Activated B cell treated with CpG ODN at 0.5 μM for 24 hours (primary cell): Measurements from ENCODE around the gene PALB2. TPM values are rescaled to one million over a fixed set of nuclear protein-coding genes. Genes with fewer than 3 reads are reported as not detected.
A peak's percentile ranks its signal among the peaks of the same experiment; 100 is the strongest.

Experiments used
- ATAC-seq: fragments of 200-7000 bp; cut with Tn5 transposase; one replicate; pipeline ENCODE4 v1.10.0; 2021; ENCODE audit warnings: low read depth, mild to moderate bottlenecking, moderate library complexity
- CTCF ChIA-PET: fragments of 350-600 bp; sonication (Branson Sonifier 250); formaldehyde crosslinking; loops from one replicate; lab custom pipeline; 2021; ENCODE audit warnings: antibody characterized with exemption; lab: Charles Lee
- POLR2A ChIA-PET: fragments of 350-600 bp; sonication (Branson Sonifier 250); formaldehyde crosslinking; loops from one replicate; lab custom pipeline; 2021; ENCODE audit warnings: antibody characterized with exemption; lab: Charles Lee
- DNase-seq: peaks from one replicate; pipeline ENCODE4 v3.0.0; 2022
- H3K27ac Mint-ChIP-seq: one replicate; pipeline ENCODE4 v1.8.0; 2020; ENCODE audit warnings: mixed read lengths
- H3K27me3 Mint-ChIP-seq: one replicate; pipeline ENCODE4 v1.8.0; 2021; ENCODE audit warnings: mixed read lengths
- H3K36me3 Mint-ChIP-seq: one replicate; pipeline ENCODE4 v1.8.0; 2021; ENCODE audit warnings: low read depth, mixed read lengths
- H3K4me1 Mint-ChIP-seq: one replicate; pipeline ENCODE4 v1.8.0; 2021; ENCODE audit warnings: mixed read lengths
- H3K4me3 Mint-ChIP-seq: one replicate; pipeline ENCODE4 v1.8.0; 2020; ENCODE audit warnings: mild to moderate bottlenecking, mixed read lengths
- H3K9me3 Mint-ChIP-seq: one replicate; pipeline ENCODE4 v1.8.0; 2020; ENCODE audit warnings: mixed read lengths
- intact Hi-C: fragments of 100-400 bp; cut with micrococcal nuclease; formaldehyde crosslinking; loops from one replicate; pipeline ENCODE4 v1.15.1; 2024
- total RNA-seq: library from RNA; stranded (reverse); gene quantifications from 2 replicates; pipeline ENCODE4 v1.2.3, GENCODE V29; 2022
- TF ChIP-seq, protein P1 (sequence below): fragments of 200-600 bp; IDR thresholded peaks from one replicate; pipeline ENCODE4 v1.8.0; 2022; ENCODE audit warnings: antibody characterized with exemption, mild to moderate bottlenecking

Gene PALB2
- total RNA-seq, 1 donor from 2014 or later: 19.8 TPM

DNA sequence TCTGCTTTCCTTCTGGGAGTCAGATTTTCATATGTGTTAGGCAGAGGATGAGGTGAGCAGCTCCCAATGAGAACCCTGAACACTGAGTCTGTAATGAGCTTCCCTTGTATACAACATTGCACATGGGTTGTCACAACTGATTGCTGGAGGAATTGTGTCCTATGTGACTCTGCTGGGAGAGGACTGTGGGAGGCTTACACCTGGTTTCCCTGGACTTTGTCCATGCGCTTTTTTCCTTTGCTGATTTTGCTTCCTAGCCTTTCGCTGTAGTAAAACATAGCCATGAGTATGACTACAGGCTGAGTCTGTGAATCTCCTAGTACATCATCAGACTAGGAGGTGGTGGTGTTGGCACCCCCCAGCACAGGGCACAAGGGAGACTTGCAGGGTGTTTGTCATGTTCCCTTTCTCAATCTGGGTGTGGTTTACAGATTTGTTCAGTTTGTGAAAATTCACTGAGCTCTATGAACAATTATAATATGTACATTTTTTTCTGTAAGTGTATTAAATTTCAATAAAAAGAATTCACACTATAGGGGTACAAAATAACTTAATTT lies 35.9 kb upstream of the PALB2 start:
- Mint-ChIP-seq H3K9me3 (no peaks in the 10 kb centered on the region), H3K4me1 (peaks cover 17% of the 10 kb centered on the region), H3K4me3 (peak overlapping the region; percentile 85), H3K27ac (no peak overlapping the region), H3K27me3 (no peaks in the 10 kb centered on the region), H3K36me3 (peaks cover 21% of the 10 kb centered on the region)
- POLR2A ChIA-PET: no interaction called here
- no peak for ATAC-seq
- intact Hi-C loops: no loop called here
- DNase-seq: no peak
- CTCF ChIA-PET: interaction anchor here (1.1 to 2.0 kb wide), 3 partner anchors 51 to 828 kb away, joined by 3 to 7 read pairs (median 4); no protein-coding TSS in a partner anchor
- TF ChIP-seq, protein P1, sequence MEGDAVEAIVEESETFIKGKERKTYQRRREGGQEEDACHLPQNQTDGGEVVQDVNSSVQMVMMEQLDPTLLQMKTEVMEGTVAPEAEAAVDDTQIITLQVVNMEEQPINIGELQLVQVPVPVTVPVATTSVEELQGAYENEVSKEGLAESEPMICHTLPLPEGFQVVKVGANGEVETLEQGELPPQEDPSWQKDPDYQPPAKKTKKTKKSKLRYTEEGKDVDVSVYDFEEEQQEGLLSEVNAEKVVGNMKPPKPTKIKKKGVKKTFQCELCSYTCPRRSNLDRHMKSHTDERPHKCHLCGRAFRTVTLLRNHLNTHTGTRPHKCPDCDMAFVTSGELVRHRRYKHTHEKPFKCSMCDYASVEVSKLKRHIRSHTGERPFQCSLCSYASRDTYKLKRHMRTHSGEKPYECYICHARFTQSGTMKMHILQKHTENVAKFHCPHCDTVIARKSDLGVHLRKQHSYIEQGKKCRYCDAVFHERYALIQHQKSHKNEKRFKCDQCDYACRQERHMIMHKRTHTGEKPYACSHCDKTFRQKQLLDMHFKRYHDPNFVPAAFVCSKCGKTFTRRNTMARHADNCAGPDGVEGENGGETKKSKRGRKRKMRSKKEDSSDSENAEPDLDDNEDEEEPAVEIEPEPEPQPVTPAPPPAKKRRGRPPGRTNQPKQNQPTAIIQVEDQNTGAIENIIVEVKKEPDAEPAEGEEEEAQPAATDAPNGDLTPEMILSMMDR: no peak

GRCh38 chr16:23673971-23674614 lies 33.0 kb upstream of the PALB2 start:
- Mint-ChIP-seq H3K27ac (no peak overlapping the region), H3K27me3 (no peaks in the 10 kb centered on the region), H3K36me3 (peaks cover 38% of the 10 kb centered on the region), H3K9me3 (no peaks in the 10 kb centered on the region), H3K4me3 (no peak overlapping the region), H3K4me1 (peaks cover 28% of the 10 kb centered on the region)
- ChIA-PET CTCF (no interaction called here), POLR2A (no interaction called here)
- ATAC-seq (no peak), DNase-seq (no peak)
- intact Hi-C loops: no loop called here
- TF ChIP-seq, protein P1: no peak

DNA sequence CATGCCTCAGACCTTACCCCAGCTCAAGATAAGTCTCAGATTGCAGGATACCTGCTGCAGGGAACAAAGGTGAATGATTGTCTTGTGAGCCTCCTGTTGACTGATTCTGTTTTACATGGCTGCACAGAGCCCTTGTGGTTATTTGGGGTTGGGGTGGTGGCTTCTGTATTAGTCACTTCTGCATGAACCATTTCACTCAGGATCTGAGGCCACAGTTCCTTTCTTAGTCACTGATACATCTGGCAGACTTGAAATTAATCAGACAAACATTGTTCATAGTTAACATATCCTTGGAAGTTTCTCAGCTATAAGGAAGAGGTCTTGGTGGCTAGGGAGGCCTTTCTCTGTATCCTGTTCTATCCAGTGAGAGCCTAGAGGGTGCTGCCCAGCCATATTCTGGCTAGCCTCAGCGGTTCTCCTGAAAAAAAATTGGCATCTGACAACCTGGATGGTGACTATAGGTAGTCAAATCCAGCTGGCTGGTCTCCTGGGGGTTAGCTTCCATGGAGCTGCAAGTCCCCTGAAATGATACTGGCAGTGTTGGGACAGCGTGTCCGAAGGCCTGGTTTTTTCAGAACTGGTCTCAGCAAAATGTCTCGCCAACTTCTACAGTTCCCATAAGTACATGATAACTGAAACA lies 29.1 kb upstream of the PALB2 start:
- Mint-ChIP-seq H3K9me3 (no peaks in the 10 kb centered on the region), H3K36me3 (peaks cover 76% of the 10 kb centered on the region), H3K4me1 (peaks cover 24% of the 10 kb centered on the region), H3K27ac (peak overlapping the region; percentile 6), H3K4me3 (peak overlapping the region; percentile 56), H3K27me3 (no peaks in the 10 kb centered on the region)
- DNase-seq (no peak), ATAC-seq (peak; percentile 96)
- intact Hi-C loops: loop anchor here (1.0 kb wide), 3 partner anchors 8 to 344 kb away; partner anchors contain the start of genes DCTN5, PALB2 and PLK1
- TF ChIP-seq, protein P1: no peak
- POLR2A ChIA-PET: interaction anchor here (2.2 kb wide), 1 partner anchor 9 kb away, joined by 5 read pairs; the partner anchor contains the start of gene PLK1
- CTCF ChIA-PET: no interaction called here

DNA sequence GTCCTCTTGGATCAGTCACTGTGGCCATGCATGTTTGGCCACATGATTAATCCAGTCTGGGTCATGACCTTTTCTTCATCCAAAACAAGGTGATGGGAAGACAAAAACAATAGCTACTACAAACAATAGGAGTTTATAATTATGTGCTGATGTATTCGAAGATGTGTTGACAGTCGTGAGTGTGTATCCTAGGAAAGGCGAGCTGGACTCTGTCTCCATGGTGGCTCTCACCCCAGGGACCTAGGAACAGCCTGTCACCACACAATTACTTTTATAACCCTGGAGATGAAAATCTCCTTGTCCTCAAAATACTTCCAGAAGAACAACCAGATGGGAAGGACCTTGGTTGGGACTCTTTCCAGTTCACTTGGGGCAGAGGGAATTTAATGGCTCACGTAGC lies 27.8 kb upstream of the PALB2 start:
- POLR2A ChIA-PET: interaction anchor here (2.2 kb wide), 1 partner anchor 10 kb away, joined by 5 read pairs; the partner anchor contains the start of gene PLK1
- TF ChIP-seq, protein P1: no peak
- intact Hi-C loops: no loop called here
- ATAC-seq (no peak), DNase-seq (no peak)
- Mint-ChIP-seq H3K27me3 (no peaks in the 10 kb centered on the region), H3K27ac (no peak overlapping the region), H3K4me1 (peaks cover 24% of the 10 kb centered on the region), H3K9me3 (no peaks in the 10 kb centered on the region), H3K36me3 (peaks cover 81% of the 10 kb centered on the region), H3K4me3 (no peak overlapping the region)
- CTCF ChIA-PET: interaction anchor here (1.2 kb wide), 1 partner anchor 63 kb away, joined by 3 read pairs; no protein-coding TSS in a partner anchor

DNA sequence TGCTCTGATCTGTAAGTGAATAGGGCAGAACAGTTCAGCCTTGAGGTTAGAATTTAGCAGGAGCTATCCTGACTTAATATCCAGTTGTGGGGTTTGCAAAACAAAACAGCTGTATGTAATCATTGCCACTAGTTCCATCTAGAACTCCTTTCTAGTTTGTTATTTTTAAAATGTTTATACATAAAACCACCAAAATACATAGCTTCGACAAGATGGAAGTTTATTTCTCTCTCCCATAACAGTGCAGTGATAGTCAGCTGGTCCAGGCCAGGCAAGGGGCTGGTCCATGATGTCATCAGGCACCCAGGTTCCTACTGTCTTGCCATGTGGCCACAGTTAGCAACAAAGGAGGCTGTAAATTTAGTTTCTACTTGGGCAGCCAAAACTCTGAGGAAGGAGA lies 27.1 kb upstream of the PALB2 start:
- H3K4me3 Mint-ChIP-seq: no peak overlapping the region
- POLR2A ChIA-PET: no interaction called here
- CTCF ChIA-PET: interaction anchor here (1.2 kb wide), 1 partner anchor 64 kb away, joined by 3 read pairs; no protein-coding TSS in a partner anchor
- intact Hi-C loops: no loop called here
- H3K4me1 Mint-ChIP-seq: peaks cover 24% of the 10 kb centered on the region
- ATAC-seq (no peak), DNase-seq (no peak)
- peaks cover 84% of the 10 kb centered on the region for H3K36me3 Mint-ChIP-seq
- no peaks in the 10 kb centered on the region for H3K9me3 Mint-ChIP-seq
- TF ChIP-seq, protein P1: no peak
- H3K27ac Mint-ChIP-seq: no peak overlapping the region
- H3K27me3 Mint-ChIP-seq: no peaks in the 10 kb centered on the region
